Esophagus squamous epithelium (tissue), 5 donors: ENCODE data around the gene OTUB1. TPM values are rescaled to one million over a fixed set of nuclear protein-coding genes. Genes with fewer than 3 reads are reported as not detected.

Experiments used
- DNase-seq: peaks from one replicate; lab custom pipeline; 2025; lab: John Stamatoyannopoulos, UW
- H3K27ac ChIP-seq, 4 donors: fragments of 200-600 bp; sonication (generic); one replicate each; pipeline ENCODE4 v1.5.1; 2016 to 2019; ENCODE audit warnings: mild to moderate bottlenecking in 1 of 4
- H3K27me3 ChIP-seq, 4 donors: fragments of 200-600 bp; sonication (generic); 1 replicate in 3 of 4; 2 replicates in 1 of 4; pipeline versions ENCODE4 v1.5.1 to v1.6.0; 2017 to 2021; ENCODE audit warnings: antibody characterized with exemption in 1 of 4
- H3K36me3 ChIP-seq, 3 donors: fragments of 200-600 bp; sonication (generic); one replicate each; pipeline ENCODE4 v1.5.1; 2016 to 2019
- H3K4me1 ChIP-seq, 3 donors: fragments of 200-600 bp; sonication (generic); one replicate each; pipeline ENCODE4 v1.5.1; 2017 to 2019
- H3K4me3 ChIP-seq, 4 donors: fragments of 200-600 bp; sonication (generic); 1 replicate in 3 of 4; 2 replicates in 1 of 4; pipeline ENCODE4 v1.5.1; 2016 to 2019; ENCODE audit warnings: mild to moderate bottlenecking in 2 of 4, moderate library complexity in 1 of 4
- H3K9me3 ChIP-seq, 3 donors: fragments of 200-600 bp; sonication (generic); one replicate each; pipeline ENCODE4 v1.5.1; 2016 to 2019
- CTCF ChIP-seq, 6 experiments: fragments of 450-650 bp in 4 of 6; fragments of 200-600 bp in 2 of 6; sonication (generic) in 2 of 6; IDR thresholded peaks; one replicate each; pipeline ENCODE4 v1.5.1; 2016 to 2019; ENCODE audit warnings: antibody characterized with exemption in 6 of 6, mild to moderate bottlenecking in 4 of 6, moderate library complexity in 4 of 6
- POLR2A ChIP-seq, 4 donors: fragments of 450-650 bp; IDR thresholded peaks; one replicate each; pipeline ENCODE4 v1.6.1; 2017; ENCODE audit warnings: antibody characterized with exemption in 4 of 4, mild to moderate bottlenecking in 4 of 4, moderate library complexity in 3 of 4
- WGBS, 2 donors: methylation state at CpG; one replicate each; pipeline ENCODE4 v1.1.5; 2018; 5-methylcytosine and 5-hydroxymethylcytosine counted together
- intact Hi-C: fragments of 100-400 bp; cut with DNase I; formaldehyde crosslinking; loops from one replicate; pipeline ENCODE4 v1.15.0; 2022
- total RNA-seq, 4 donors: library from RNA; depleted of rRNA; stranded (reverse); fragments of >200 nt; gene quantifications; one replicate each; pipeline ENCODE4 v1.1.0, GENCODE V29; 2016
- donor health status: DM: yes; HTN: yes; CAD: no.

Gene OTUB1
- total RNA-seq, 4 donors from 2014 or later: 82.0 to 97.3 (median 89.7) TPM

GRCh38 chr11:64008283-64008913, 22.2 kb downstream of the OTUB1 start:
- no peak for DNase-seq
- Histone ChIP-seq H3K4me3 (peak overlapping the region in 2 of 4 donors; percentile 40 to 60), H3K27me3 (peaks cover 0 to 36% (median 0%) of the 10 kb centered on the region in 4 donors), H3K4me1 (peaks cover 10 to 28% (median 12%) of the 10 kb centered on the region in 3 donors), H3K9me3 (peaks cover 0 to 3% (median 0%) of the 10 kb centered on the region in 3 donors), H3K27ac (peak overlapping the region in 2 of 4 donors; percentile 1 to 40), H3K36me3 (no peaks in the 10 kb centered on the region)
- TF ChIP-seq CTCF (IDR thresholded peaks at IDR 0.05) (no peak), POLR2A (IDR thresholded peaks at IDR 0.05) (no peak)
- WGBS, 2 donors: 81 to 84% methylated on average over 14 to 16 of the region's 26 CpGs
- intact Hi-C loops: no loop called here

GRCh38 chr11:64008914-64009633, 22.8 kb downstream of the OTUB1 start:
- WGBS, 2 donors: 88% methylated on average over 15 to 18 of the region's 18 CpGs
- Histone ChIP-seq H3K27ac (no peak overlapping the region), H3K4me1 (peaks cover 10 to 28% (median 12%) of the 10 kb centered on the region in 3 donors), H3K4me3 (no peak overlapping the region), H3K9me3 (peaks cover 0 to 3% (median 0%) of the 10 kb centered on the region in 3 donors), H3K36me3 (no peaks in the 10 kb centered on the region), H3K27me3 (peaks cover 0 to 36% (median 0%) of the 10 kb centered on the region in 4 donors)
- TF ChIP-seq POLR2A (IDR thresholded peaks at IDR 0.05): no peak
- no peak for TF ChIP-seq CTCF (IDR thresholded peaks at IDR 0.05)
- DNase-seq: no peak
- intact Hi-C loops: no loop called here

GRCh38 chr11:64009710-64010109, 23.5 kb downstream of the OTUB1 start:
- Histone ChIP-seq H3K36me3 (no peaks in the 10 kb centered on the region), H3K4me1 (peaks cover 10 to 28% (median 12%) of the 10 kb centered on the region in 3 donors), H3K27ac (no peak overlapping the region), H3K4me3 (no peak overlapping the region), H3K9me3 (peaks cover 0 to 3% (median 0%) of the 10 kb centered on the region in 3 donors), H3K27me3 (peaks cover 0 to 36% (median 0%) of the 10 kb centered on the region in 4 donors)
- no peak for TF ChIP-seq CTCF (IDR thresholded peaks at IDR 0.05)
- no peak for TF ChIP-seq POLR2A (IDR thresholded peaks at IDR 0.05)
- DNase-seq: no peak
- WGBS, 2 donors: 90 to 100% methylated on average over 2 of the region's 8 CpGs
- intact Hi-C loops: no loop called here

GRCh38 chr11:64010783-64011182, 24.5 kb downstream of the OTUB1 start:
- Histone ChIP-seq H3K9me3 (peaks cover 0 to 3% (median 0%) of the 10 kb centered on the region in 3 donors), H3K27ac (no peak overlapping the region), H3K36me3 (no peaks in the 10 kb centered on the region), H3K27me3 (peaks cover 0 to 31% (median 0%) of the 10 kb centered on the region in 4 donors), H3K4me1 (peaks cover 10 to 27% (median 12%) of the 10 kb centered on the region in 3 donors), H3K4me3 (no peak overlapping the region)
- no peak for TF ChIP-seq CTCF (IDR thresholded peaks at IDR 0.05)
- TF ChIP-seq POLR2A (IDR thresholded peaks at IDR 0.05): no peak
- no peak for DNase-seq
- WGBS, 2 donors: 82 to 100% methylated on average over 1 to 2 of the region's 2 CpGs
- intact Hi-C loops: no loop called here

- Histone ChIP-seq H3K27me3 (peaks cover 0 to 25% (median 0%) of the 10 kb centered on the region in 4 donors), H3K4me1 (peaks cover 10 to 21% (median 12%) of the 10 kb centered on the region in 3 donors), H3K36me3 (no peaks in the 10 kb centered on the region), H3K27ac (no peak overlapping the region), H3K4me3 (no peak overlapping the region), H3K9me3 (peaks cover 0 to 3% (median 0%) of the 10 kb centered on the region in 3 donors)
- intact Hi-C loops: no loop called here
- TF ChIP-seq CTCF (IDR thresholded peaks at IDR 0.05) (no peak), POLR2A (IDR thresholded peaks at IDR 0.05) (no peak)
- no peak for DNase-seq
- 98 to 100% methylated on average over 4 to 6 of the region's 8 CpGs for WGBS, 2 donors
Observed at GRCh38 chr11:64011371-64011770, 25.1 kb downstream of the OTUB1 start.
